HG03378 (cell line): ENCODE data around the gene ACTL10.
A peak's percentile ranks its signal among the peaks of the same experiment; 100 is the strongest.

ENCODE experiments used
- ATAC-seq: cut with Tn5 transposase; IDR thresholded peaks from one replicate; pipeline ENCODE4 v1.9.1; 2021; ENCODE audit warnings: mild to moderate bottlenecking, moderate library complexity; ENCODE audit not compliant: unreplicated experiment

Gene ACTL10

DNA sequence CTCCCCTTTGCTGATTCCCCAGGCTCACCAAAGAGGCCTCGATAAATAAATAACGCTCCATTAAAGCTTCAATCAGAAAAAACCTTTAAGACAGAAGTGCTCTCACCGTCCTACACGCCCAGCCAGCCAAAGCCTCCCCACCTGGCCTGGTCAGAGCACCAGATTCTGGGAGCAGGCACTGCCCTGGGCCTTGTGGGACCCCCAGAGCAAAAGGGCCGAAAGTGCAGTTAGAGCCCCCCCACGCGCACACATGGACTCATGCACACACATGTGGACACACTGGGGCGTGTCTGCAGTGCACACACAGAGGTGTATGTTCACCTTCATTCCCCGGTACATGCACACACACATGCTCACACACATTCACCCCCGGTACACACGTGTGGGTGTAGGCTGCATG, 9.4 kb downstream of the ACTL10 start:
- ATAC-seq = no peak

DNA sequence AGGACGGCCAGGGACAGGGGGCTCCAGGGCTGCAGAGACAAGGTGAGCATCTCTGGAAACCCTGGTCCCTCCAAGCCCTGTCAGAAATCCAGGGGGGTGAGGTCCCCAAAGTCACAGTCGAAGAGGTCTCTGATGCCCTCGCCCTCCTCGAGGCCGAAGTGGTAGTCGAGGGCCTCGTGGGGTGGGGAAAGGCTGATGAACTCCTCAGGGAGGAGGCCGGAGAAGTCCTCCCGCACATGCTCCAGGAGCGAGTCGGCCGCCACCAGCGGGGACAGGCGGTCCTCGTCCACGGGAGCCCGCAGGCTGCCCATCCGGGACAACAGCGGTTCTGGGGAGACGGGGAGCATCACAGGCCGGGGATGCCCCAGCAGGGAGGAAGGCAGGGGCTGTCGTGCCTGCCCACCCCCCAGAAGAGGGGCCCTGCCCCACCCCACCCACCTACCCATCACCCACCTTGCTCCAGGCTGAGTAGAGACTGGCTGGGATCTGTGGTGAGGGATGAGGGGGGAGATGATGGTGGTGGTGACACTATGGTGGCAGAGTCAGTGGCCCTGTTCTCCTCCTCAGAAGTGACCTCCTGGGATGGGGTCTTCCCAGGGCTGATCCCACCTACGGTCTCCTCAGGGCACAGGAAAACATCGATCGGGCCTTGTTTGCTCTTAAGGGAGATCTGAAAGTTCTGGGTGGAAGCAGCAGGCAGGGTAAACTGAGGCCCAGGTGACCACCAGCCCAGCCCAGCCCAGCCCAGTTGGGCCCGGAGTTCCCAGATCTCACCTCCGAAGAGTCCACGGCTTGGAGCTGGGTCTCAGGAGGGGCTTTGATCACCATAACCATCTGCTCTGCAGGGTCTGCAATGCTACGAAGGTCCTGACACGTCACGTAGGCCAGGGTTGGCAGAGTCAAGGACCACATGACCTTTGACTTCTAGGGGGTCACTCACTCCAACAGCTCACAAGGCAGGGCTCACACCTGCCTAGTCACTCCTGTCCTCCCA, 10.2 kb downstream of the ACTL10 start:
- ATAC-seq = no peak

DNA sequence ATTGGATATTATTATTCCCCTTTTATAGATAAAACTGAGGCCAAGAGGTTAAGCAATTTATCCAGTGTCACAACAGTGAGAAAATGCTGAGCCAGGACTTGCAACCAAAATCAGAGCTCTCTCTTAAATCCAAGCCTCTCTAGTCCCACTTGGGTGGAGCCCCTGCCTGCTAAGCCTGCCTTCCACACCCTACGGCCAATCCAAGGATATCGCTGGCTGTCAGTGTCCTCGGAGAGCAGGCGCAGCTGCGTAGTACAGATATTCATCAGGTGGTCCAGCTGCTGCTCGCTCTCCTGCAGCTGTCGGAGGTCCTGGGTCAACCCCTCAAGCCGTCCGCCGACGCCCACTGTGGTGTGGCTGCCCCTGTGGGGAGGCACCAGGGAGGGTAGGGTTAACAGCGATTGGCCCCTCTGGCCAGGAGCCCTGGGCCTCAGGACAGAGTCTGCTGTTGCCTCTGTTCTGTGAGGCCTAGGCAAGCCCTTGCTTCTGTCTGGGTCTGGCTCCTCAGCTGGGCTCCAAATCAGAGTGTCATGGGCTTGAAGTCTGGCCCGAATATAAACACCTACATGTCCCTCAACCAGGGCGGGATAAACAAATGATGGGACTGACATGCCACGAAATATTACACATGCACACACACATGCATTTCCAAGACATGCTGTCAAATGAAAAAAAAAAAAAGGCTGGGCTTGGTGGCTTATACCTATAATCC, 11.4 kb downstream of the ACTL10 start:
- ATAC-seq = no peak

DNA sequence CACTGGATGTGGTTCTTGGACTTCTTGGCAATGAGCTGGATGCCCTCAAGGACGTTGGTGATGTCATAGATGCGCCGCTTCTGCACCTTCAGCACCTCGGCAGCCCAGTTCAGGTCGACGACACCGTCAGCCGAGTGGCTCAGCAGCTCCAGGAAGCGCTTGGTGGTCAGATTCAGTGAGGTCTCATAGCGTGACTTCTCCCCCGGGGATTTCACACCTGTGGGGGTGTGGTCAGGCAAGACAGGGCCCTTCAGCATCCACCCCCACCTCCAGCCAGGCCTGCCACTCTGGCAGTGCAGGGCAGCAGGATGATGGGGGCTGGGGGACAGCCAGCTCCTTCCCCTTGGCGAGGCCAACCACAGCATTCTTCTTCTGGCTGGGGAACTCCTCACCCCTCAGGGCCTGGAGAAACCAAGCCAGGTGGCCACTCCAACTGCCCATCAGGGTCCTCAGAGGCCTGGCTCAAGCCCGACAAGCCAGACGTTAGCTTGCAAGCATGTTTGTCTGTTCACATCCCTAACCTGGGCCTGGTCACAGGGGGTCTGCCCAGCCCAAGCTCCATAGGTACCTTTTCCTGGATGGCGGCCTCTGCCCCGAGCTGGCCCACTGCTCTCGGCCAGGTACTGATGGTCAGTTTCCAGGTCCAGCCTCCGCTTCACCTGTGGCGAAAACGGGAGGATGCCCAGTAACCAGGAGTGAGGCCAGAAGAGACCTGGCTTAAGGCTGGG, 13.2 kb downstream of the ACTL10 start:
- ATAC-seq = no peak

DNA sequence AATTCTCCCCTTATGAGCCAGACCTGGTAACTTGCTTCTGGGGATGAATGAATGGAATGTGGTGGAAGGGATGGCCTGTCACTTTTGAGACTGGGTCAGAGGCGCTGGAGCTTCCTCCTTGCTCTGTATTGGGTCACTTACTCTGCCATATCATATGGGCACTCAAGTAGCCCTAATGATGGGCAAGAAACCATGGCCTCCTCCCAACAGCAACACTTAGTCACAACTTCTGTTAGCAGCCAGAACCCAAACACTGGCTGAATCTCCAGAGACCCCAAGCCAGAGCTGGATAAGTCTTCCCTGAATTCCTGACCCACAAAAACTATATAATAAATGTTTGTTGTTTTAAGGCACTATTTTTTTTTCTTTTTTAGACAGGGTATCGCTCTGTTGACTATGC, 13.9 kb downstream of the ACTL10 start:
- no peak for ATAC-seq

DNA sequence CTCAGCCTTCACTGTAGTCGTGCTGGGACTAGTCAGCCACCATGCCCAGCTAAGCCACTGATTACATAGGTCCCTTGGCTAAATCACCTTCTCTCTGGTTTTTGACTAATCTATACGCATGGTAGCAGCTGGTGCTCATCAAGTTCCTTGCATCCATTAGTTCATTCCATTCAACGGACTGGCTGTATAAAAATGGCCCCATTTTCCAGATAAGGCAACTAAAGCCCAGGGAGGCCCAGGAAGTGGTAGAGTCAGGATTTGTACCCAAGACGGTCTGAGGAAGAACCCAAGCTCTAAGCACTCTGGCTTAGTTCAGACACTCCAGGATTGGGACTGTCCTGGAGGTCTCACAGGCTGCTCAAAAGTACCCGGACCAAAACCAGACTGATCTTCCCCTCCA, 14.5 kb downstream of the ACTL10 start:
- ATAC-seq = no peak

DNA sequence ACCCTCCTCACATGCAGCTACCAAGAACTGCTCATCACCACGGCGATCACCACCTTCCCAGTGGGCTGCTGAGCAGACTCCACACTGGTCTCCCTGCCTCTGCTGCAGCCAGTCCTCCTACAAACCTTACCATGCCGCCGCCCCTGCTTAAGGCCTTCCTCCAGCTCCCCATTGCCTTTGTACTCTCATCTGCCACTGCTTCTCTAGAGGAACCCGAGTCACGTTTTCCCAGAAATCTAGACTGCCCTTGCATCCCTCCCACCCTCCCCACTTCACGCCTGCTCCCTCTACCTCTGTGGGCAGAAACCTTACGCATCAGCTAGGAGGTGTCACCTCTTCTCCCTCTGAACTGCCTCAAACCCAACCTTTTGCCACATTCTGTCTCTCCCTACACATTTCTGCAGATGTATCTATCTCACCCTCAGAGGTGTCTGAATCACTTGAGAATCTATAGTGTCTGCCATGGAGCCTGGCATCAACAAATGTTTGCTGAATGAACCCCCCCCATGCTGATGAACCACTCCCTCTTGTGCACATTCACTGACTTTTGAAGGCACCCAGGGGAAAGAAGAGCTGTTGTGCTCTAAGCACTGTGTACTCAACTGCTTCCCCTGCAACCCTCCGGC, 15.1 kb downstream of the ACTL10 start:
- no peak for ATAC-seq

DNA sequence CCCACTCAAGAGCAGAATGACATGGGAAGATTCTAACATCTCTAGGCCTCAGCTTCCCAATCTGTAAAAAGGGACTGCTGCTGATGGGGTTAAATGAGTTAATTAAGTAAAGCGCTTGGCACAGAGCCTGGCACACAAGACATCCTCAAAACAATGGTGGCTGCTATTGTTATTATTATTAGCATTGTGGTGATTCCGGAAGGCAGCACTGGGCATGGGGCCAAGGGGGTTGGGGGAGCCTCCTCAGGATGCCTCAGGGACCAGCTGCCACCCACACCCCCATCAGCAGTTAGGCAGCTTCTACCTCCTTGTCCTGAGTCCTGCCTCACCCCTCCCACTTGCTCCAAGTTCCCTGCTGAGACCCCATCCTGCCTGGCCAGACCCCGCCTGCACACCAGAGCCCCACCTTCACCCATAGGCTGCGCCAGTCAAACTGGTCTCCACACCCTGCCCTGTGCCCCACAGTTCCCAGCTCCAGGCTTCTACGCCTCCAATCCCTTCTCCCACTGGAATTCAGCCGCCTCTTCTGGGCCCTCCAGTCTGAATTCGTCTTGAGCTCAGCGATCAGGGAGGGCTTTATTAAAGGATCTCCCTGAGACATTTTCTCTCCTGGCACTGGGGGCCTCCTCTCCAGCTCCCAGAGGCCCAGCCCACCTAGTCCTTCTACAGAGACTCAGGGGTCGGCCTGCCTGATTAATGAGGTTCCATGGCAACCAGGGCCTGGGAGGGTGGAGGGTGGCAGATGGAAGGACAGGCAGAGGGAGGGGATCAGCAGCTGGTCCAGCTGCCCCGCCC, 18.0 kb downstream of the ACTL10 start:
- no peak for ATAC-seq

DNA sequence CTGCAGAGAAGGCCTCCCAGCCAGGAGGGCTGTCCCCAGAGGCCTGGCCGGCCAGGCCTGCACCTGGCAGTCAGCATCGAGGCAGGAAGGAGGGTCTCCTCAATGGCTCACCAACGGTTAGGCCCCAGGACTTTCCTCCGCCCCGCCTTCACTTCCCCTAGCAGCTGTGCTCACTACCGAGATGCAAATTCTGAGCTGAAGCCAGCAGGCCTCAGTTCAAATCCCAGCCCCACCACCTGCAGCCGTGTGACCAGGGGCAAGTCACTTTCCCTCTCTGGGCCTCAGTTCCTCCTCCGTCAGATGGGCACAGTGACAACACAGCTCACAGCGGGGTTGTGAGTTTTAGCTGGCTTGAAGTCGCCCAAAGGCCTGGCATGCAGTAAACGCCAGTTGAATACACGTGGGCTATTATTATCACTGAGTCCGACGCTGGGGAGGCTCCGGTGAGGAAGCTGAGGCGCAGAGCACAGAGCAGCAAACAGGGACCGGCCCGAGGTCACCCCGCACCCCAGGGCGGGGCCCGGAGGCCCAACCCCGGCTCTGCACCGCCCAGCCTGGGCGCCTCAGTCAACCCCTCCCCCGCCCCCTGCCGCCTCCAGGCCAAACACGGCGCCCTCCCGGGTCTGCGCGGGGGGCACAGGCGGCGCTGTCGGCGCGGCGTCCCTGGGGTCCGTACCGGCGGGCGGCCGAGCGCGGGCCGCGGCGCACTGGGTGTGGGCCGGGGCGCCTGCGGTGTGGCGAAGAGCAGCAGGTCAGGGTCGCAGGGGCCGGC, 18.8 kb downstream of the ACTL10 start:
- no peak for ATAC-seq

DNA sequence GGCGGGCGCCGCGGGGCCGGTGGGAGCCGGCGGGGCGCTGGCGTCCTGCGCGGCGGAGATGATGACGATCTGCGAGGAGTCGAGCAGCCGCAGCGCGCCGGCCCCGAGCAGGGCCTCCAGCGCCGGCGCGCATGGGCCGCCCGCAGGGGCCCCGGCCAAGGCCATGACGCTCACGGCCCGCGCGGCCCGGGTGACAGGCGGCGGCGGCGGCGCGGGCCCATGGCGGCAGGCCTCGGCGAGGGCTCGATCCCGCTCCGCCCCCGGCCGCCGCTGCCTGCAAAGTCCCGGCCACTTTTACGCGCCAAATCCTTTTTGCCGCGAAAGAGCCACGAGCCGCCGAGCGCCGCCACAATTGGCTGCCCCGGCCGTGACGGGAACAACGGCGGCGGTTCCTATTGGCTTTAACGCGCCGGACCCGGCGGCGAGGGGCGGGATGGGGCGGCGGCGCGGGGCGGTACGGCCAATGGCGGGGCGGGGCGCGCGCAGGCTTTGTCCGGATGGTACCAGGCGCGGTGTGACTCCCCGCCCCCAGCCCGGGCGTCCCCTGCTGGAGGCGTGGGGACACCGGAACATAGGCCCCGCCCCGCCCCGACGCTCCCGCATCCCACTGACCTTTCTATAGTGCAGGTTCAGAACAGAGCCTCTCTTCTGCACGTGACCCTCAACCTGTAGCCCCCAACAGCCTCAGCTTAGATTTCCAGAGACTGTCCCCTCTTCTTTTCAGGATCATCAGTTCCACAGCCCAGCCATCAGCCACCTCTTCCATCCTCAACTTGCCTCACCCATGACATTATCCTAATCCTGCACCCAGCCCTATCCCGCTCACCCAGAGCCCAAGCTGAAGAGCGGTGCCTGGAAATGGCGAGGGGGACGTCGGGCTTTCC, 19.6 kb downstream of the ACTL10 start, which contains the start of gene E2F1:
E2F1 (minus strand) TSS at position 286 of the 884 bp plus-strand sequence; CDS start at position 165, 121 bp downstream.
- ATAC-seq = peak; percentile 58

DNA sequence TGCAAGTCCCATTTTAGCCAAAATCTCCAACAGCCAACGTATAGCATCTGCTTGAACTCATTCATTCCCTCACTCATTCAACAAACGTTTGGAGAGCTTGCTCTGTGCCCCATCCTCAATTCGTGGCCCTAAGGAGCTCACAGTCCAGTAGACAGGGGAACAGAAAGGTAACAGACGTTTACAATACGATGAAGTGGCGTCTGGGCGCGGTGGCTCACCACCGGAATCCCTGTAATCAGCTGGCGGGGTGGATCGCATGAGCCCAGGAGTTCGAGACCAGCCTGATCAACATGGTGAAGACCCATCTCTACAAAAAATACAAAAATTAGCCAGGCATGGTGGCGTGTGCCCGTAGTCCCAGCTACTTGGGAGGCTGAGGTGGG, 20.2 kb downstream of the ACTL10 start:
- no peak for ATAC-seq

DNA sequence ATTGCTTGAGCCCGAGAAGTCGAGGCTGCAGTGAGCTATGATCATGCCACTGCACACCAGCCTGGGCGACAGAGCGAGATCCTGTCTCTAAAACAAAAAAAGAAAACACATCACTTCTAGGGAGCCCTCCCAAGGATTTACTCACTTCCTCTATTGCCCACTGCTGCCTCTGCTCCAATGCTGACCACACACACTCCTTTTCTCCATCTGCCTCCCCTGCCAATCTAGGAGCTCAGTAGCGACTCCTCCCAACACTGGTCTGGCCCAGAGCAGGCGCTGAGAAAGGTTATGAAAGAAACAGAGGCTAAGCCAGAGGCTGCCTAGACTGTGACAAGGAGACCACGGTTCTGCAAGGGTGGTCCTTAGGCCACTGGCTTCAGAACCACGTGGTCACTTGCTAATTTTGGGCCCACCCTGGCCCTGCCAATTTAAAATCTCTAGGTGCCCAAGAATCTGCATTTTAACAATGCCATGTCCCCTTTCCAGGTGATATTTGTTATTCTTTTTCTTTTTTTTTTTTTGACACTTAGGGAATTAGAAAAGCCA, 20.7 kb downstream of the ACTL10 start:
- no peak for ATAC-seq

DNA sequence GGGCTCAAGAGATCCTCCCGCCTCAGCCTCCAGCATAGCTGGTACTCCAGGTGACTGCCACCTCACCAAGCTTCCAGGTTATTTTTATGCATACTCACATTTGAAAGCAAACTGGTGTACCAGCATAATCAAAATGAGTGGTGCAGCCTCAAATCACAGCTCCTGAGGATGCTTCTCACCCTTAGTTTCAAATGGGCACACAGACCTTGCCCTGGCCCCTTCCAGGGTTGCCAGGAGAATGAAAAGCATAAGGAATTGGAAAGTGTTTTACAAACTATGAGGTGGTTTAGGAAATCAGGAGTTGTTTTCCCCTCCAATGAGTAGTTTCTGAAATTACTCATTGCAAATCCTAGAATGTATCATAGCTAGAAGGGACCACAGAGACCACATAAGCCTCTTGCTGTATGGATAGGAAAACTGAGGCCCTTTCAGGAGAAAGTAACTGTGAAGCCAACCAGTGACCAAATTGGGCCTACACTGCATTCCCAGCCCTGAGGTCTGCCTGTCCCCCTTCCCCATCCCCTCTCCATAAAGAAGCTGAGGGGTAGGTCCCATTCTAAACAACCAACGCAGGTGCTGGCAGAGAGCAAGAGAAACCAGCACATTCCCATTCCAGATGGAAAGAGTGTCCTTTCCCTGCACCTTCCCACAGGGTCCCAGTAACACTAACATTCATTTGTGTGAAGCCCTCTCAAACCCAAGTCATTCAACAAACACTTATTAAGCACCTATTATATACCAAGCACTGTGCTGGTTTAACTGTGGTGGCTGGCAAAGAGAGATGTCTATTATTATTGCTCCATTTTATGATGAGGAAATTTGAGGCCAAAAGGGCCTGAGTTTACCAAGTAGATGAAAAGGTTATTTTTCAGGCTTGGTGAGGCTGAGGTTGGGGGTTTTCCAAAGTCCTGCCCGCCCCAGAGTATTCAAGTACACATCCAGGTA, 21.5 kb downstream of the ACTL10 start:
- ATAC-seq = no peak

DNA sequence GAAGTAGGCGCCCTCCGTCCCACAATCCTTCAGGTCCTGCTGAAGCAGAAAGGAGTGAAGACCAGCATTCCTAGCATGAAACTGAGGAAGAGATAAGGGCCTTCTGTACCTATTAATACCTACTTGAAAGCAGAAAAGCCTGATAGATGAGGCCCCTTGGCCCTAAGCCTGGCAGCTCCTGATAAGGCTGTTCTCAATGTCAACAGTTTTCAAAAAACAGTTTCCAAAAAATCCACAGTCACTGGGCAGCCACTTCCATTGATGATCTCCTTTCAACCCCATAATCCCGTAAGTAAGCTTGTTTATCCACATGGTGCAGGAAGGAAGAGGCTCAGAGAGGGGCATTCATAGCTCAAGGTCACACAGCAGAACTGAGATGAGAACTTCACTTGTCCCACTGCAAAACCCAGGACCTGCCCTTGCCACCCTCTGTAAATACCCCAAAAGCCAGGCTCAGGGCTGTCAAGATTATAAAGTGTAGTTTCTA, 22.2 kb downstream of the ACTL10 start:
- no peak for ATAC-seq

DNA sequence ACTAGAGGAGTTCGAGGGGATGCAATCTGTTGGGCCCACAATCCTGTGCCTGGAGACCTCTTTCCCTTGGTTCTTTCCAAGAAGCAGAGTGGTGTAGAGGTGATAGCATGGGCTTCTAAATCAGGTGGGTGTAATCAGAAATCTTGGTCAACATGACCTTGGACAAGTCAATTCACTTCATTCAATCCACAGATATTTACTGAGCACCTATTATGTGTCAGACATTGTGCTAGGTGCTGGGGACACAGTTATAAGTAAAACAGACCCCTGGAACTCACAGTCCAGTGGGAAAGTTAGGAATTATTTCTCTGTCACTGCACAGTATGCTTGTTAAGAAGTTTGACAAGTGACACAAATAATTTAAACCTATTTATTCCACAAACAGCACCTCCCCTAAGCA, 22.8 kb downstream of the ACTL10 start:
- ATAC-seq = no peak

DNA sequence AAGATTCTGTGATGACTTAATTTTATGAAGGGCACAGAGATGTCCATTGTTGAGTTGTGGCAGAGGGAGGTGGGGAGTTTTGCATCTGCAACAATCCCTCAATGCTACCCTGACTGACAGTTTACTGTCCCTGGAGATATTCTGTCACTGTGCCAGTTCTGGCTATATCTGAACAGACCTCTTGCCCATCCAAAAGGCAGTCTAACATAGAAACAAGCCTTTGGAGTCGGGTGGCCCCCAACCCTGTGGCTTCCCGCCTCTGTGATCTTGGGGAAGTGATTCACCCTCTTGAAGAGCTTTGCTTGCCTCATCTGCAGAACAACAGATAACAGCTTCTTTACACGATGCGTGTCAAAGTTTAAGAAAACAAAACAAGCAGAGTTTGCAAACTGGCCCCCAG, 23.2 kb downstream of the ACTL10 start:
- ATAC-seq = no peak

DNA sequence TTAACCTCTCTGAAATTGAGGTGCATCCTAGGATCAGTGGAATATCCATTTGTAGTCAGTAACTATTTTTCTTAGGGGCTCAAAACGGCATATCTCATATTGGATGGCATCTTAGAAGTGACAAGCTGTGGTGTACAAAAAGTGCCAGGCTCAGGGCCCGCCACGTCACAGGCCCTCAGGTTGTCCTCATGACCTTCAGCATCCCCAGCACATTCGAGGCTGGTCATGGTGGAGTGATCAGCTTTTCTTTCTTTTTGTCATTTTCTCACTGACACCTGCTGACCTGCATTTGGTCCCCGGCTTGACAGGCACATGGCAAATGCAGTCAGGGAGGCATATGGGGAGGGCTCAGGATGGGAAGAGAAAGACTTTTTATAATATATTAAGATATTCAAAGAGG, 26.5 kb downstream of the ACTL10 start:
- ATAC-seq = no peak
